ENCODE data around the gene SYPL2. TPM values are rescaled to one million over a fixed set of nuclear protein-coding genes. Genes with fewer than 3 reads are reported as not detected.

SYPL2 gene
- total and polyA plus RNA-seq, 2 of the 8 experiments (the other 6 are each of a cell fraction or from before 2014, with no cell fraction given): 1.5 TPM

DNA sequence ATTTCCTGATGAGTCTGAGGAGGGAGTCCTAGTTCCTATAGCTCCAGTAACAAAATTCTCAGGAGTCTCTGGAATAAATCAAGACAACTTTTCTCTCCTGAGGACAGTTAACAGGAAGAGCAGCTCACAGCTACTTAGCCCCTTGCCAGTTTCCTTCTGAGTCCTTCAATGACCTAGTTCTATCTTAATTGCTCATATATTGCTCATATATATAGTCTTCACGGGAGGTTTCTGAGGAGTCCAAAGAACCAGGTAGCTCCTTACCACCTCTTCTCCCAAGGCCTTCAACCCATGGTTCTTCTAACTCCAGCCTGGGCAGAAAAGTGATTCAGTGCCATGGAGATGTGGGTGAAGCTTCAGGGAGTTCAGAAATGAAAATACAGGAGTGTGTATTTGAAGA, 38.6 kb downstream of the SYPL2 start:
- Histone ChIP-seq H3K4me1 (replicated peaks in 1 of 4; ENCODE audit: control insufficient read depth in 3 of 4, insufficient read depth in 4 of 4, low read length in 3 of 4) (peaks cover 0 to 3% (median under 1%) of the 10 kb centered on the region in 4 experiments; a peak in 1 of 7 replicates), H4K91ac (replicated peaks; ENCODE audit: insufficient read length, low read length) (no peak overlapping the region), H2BK12ac (ENCODE audit: low read depth, low read length) (no peak overlapping the region), H2AK5ac (ENCODE audit: low read depth, low read length) (no peak overlapping the region), H4K20me1 (replicated peaks in 1 of 2; ENCODE audit: control insufficient read depth in 1 of 2, insufficient read depth in 2 of 2, low read length in 2 of 2) (peaks cover 2 to 8% of the 10 kb centered on the region in 2 experiments), H3K79me1 (ENCODE audit: low read depth, low read length) (no peaks in the 10 kb centered on the region), H3K4me2 (ENCODE audit: insufficient read depth in 1 of 2, low read depth in 2 of 2, low read length in 2 of 2) (no peak overlapping the region), H2AFZ (ENCODE audit: low read length) (no peak overlapping the region), H2BK5ac (ENCODE audit: low read depth, low read length) (no peak overlapping the region), H3K14ac (ENCODE audit: insufficient read length) (no peak overlapping the region), H3K23ac (ENCODE audit: insufficient read length) (no peak overlapping the region), H2BK120ac (replicated peaks; ENCODE audit: low read depth, low read length) (no peak overlapping the region), H3K56ac (replicated peaks; ENCODE audit: insufficient read length, low read depth, low read length) (no peak overlapping the region), H3K79me2 (ENCODE audit: control insufficient read depth in 1 of 2, insufficient read depth in 2 of 2, low read length in 2 of 2) (no peaks in the 10 kb centered on the region), H3K23me2 (ENCODE audit: low read depth, low read length) (peaks cover 5% of the 10 kb centered on the region; the same call in 1 of the 2 replicates), H3K18ac (ENCODE audit: extremely low read depth, low read length) (no peak overlapping the region), H3K27ac (ENCODE audit: low read depth, low read length) (no peak overlapping the region), H3K36me3 (ENCODE audit: control insufficient read depth in 2 of 4, insufficient read depth in 4 of 4, low read length in 3 of 4) (peaks cover 0 to 2% (median 0%) of the 10 kb centered on the region in 4 experiments; a peak in 2 of 8 replicates), H2BK20ac (ENCODE audit: low read length) (no peak overlapping the region), H3K9ac (replicated peaks in 1 of 4; ENCODE audit: extremely low read depth in 1 of 4, low read depth in 3 of 4, low read length in 3 of 4) (no peak overlapping the region), H2BK15ac (ENCODE audit: low read length) (no peak overlapping the region), H3K4me3 (ENCODE audit: extremely low read depth in 1 of 4, insufficient read depth in 2 of 4, low read depth in 3 of 4, low read length in 4 of 4) (no peak overlapping the region), H3K9me3 (ENCODE audit: insufficient read depth in 2 of 2, low read depth in 1 of 2, low read length in 1 of 2) (no peaks in the 10 kb centered on the region), H3K4ac (replicated peaks; ENCODE audit: insufficient read length, low read depth, low read length) (no peak overlapping the region), H4K5ac (ENCODE audit: insufficient read length, low read depth, low read length) (no peak overlapping the region), H3K27me3 (replicated peaks in 1 of 4; ENCODE audit: control insufficient read depth in 3 of 4, extremely low read depth in 1 of 4, insufficient read depth in 3 of 4, low read length in 3 of 4) (peaks cover 0 to 8% (median 8%) of the 10 kb centered on the region in 4 experiments; a peak in 3 of 7 replicates), H4K8ac (ENCODE audit: extremely low read depth, insufficient read depth, low read length) (no peak overlapping the region)
- 76% methylated on average over 1 of the region's 1 CpG; no CpG with 5 or more reads in 1 of the 2 experiments for WGBS, 2 experiments (ENCODE audit: extremely low coverage in 1 of 2, insufficient coverage in 1 of 2, insufficient read length in 1 of 2, insufficient replicate concordance in 2 of 2, low coverage in 1 of 2, low lambda C conversion rate in 2 of 2, missing lambda C conversion rate in 1 of 2)
- CTCF ChIA-PET (ENCODE audit: partially characterized antibody): interaction anchor here (1.0 to 43.7 kb wide), 6 partner anchors 4 to 135 kb away, joined by 3 to 1755 read pairs (median 335); partner anchors contain the start of genes AMIGO1, ATXN7L2, CYB561D1 and GNAI3
- DNase-seq (ENCODE audit: low read depth in 1 of 2, low spot score in 2 of 2) (no peak), FAIRE-seq (no peak)
- POLR2A ChIA-PET (ENCODE audit: partially characterized antibody): interaction anchor here (0.9 to 1.3 kb wide), 3 partner anchors 7 to 12 kb away, joined by 3 to 4 read pairs (median 3); partner anchors contain the start of gene CYB561D1
- TF ChIP-seq GTF2F1 (IDR thresholded peaks at IDR 0.05; ENCODE audit: borderline replicate concordance, low read depth, low read length) (no peak), KDM4A (IDR thresholded peaks at IDR 0.05; ENCODE audit: low read depth, low read length, severe bottlenecking) (no peak), EGR1 (IDR thresholded peaks at IDR 0.05; ENCODE audit: borderline replicate concordance, low read depth, low read length) (no peak)
